Naive thymus-derived CD4-positive, alpha-beta T cell (primary cell): Measurements from ENCODE around the gene ACOX1. TPM values are rescaled to one million over a fixed set of nuclear protein-coding genes. Genes with fewer than 3 reads are reported as not detected.

Source experiments
- ATAC-seq: fragments of 150-1000 bp; cut with Tn5 transposase; 2 replicates; pipeline ENCODE4 v1.10.0; 2021; ENCODE audit warnings: mild to moderate bottlenecking, moderate library complexity
- CTCF ChIA-PET: fragments of 350-600 bp; sonication (Branson Sonifier 250); formaldehyde crosslinking; loops from one replicate; lab custom pipeline; 2021; ENCODE audit warnings: antibody characterized with exemption; lab: Charles Lee
- POLR2A ChIA-PET: fragments of 350-600 bp; sonication (Branson Sonifier 250); formaldehyde crosslinking; loops from one replicate; lab custom pipeline; 2021; ENCODE audit warnings: antibody characterized with exemption, inconsistent platforms; lab: Charles Lee
- DNase-seq, 9 donors: peaks; one replicate each; pipeline versions ENCODE4 v3.0.0 to v3.0.0-alpha.2; 2020 to 2022; ENCODE audit warnings: mixed read lengths in 1 of 9
- H3K27ac ChIP-seq: one replicate; pipeline ENCODE4 v1.7.0; 2013; ENCODE audit warnings: mild to moderate bottlenecking, low read depth, low read length, moderate library complexity
- H3K27me3 ChIP-seq, 2 donors: one replicate each; pipeline ENCODE4 v1.7.0; 2013; ENCODE audit warnings: low read length in 2 of 2, mild to moderate bottlenecking in 2 of 2, moderate library complexity in 2 of 2; ENCODE audit not compliant: control insufficient read depth in 2 of 2, insufficient read depth in 2 of 2
- H3K36me3 ChIP-seq, 3 experiments: 1 replicate in 2 of 3; 2 replicates in 1 of 3; pipeline ENCODE4 v1.7.0; 2013; ENCODE audit warnings: low read length in 3 of 3, mild to moderate bottlenecking in 3 of 3, moderate library complexity in 1 of 3; ENCODE audit not compliant: insufficient read depth in 3 of 3, control insufficient read depth in 2 of 3
- H3K4me1 ChIP-seq, 2 donors: one replicate each; pipeline ENCODE4 v1.7.0; 2013; ENCODE audit warnings: low read length in 2 of 2, mild to moderate bottlenecking in 2 of 2, moderate library complexity in 1 of 2; ENCODE audit not compliant: control insufficient read depth in 2 of 2, insufficient read depth in 2 of 2
- H3K4me3 ChIP-seq: 2 replicates; pipeline ENCODE4 v1.7.0; 2013; ENCODE audit warnings: mild to moderate bottlenecking, low read length
- H3K9me3 ChIP-seq, 3 experiments: 1 replicate in 2 of 3; 2 replicates in 1 of 3; pipeline ENCODE4 v1.7.0; 2013; ENCODE audit warnings: low read length in 3 of 3; ENCODE audit not compliant: control insufficient read depth in 2 of 3
- H3K27ac Mint-ChIP-seq, 9 donors: one replicate each; pipeline ENCODE4 v1.8.0; 2020 to 2022; ENCODE audit warnings: mixed read lengths in 9 of 9, mild to moderate bottlenecking in 8 of 9, moderate library complexity in 5 of 9, inconsistent platforms in 2 of 9
- H3K27me3 Mint-ChIP-seq, 5 donors: one replicate each; pipeline ENCODE4 v1.8.0; 2021 to 2022; ENCODE audit warnings: mixed read lengths in 5 of 5, mild to moderate bottlenecking in 1 of 5
- H3K36me3 Mint-ChIP-seq, 5 donors: one replicate each; pipeline ENCODE4 v1.8.0; 2020 to 2022; ENCODE audit warnings: mixed read lengths in 5 of 5, mild to moderate bottlenecking in 3 of 5, inconsistent platforms in 1 of 5
- H3K4me1 Mint-ChIP-seq, 7 donors: one replicate each; pipeline ENCODE4 v1.8.0; 2020 to 2022; ENCODE audit warnings: mixed read lengths in 7 of 7, mild to moderate bottlenecking in 3 of 7, inconsistent platforms in 1 of 7
- H3K4me3 Mint-ChIP-seq, 10 donors: one replicate each; pipeline ENCODE4 v1.8.0; 2020 to 2022; ENCODE audit warnings: mild to moderate bottlenecking in 10 of 10, mixed read lengths in 10 of 10, moderate library complexity in 6 of 10, inconsistent platforms in 2 of 10
- H3K9me3 Mint-ChIP-seq, 11 donors: one replicate each; pipeline ENCODE4 v1.8.0; 2020 to 2022; ENCODE audit warnings: mixed read lengths in 11 of 11, mild to moderate bottlenecking in 4 of 11, inconsistent platforms in 1 of 11, moderate library complexity in 1 of 11
- intact Hi-C, 2 donors: fragments of 100-400 bp; cut with micrococcal nuclease; formaldehyde crosslinking; loops; one replicate each; pipeline ENCODE4 v1.15.1; 2023
- polyA plus RNA-seq, 2 donors: library from polyadenylated mRNA; unstranded; fragments of 300-500 nt; fragmentation: Illumina TruSeq; gene quantifications; one replicate each; pipeline ENCODE4 v1.2.3, GENCODE V29; 2021
- total RNA-seq, 6 experiments: library from RNA in 5 of 6; stranded (reverse) in 5 of 6; gene quantifications; 1 replicate in 5 of 6; 2 replicates in 1 of 6; pipeline ENCODE4 v1.2.3 and lab custom pipeline; 2021 to 2026

Gene ACOX1
- total and polyA plus RNA-seq, 7 experiments from 2014 or later: 12.5 to 35.0 (median 30.9) TPM

DNA sequence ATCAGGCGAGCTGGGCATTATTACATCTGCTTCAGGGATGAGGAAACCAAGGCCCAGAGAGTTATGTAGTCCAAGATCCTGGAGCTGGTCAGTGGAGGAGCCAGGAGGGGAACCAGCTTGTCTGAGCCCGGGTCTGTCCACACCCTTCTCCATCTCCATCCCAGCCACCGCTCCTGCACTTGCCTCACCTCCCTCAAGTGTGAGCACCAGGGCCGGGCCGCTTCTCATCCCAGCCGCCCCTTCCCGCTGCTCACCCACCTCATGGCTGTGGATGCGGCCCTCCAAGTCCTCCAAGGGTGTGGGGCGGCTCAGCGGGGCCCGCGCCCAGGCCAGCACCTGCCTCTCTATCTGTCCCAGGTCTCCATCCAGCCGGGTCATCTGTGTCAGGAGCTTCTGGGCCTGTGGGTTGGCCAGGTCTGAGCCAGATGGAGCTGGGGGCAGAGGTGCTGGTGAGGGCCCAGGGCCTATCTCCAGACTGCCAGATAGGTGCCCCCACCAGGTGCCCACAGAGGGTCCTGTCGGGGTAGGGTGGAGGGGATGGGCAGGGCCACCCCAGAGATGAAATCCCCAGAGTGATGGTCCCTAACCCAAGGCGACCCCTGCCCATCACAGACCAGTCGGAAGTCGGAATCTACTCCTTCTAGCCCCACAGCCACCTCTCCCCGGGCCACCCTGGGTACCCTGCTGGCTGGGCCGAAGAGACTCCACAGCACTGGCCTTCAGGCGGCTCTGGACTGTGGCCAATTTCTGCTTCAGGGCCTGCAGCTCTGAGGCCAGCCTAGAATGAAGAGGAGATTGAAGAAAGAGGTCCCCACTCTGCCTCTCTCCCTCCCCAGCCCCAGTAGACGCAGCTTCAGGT is 38.7 kb upstream of the ACOX1 start:
- no peaks in the 10 kb centered on the region for H3K27me3 ChIP-seq
- DNase-seq (no peak), ATAC-seq (no peak)
- H3K36me3 Mint-ChIP-seq: no peaks in the 10 kb centered on the region
- peaks cover 0 to 1% (median 0%) of the 10 kb centered on the region in 11 donors for H3K9me3 Mint-ChIP-seq
- CTCF ChIA-PET: interaction anchor here (0.6 to 1.7 kb wide), 5 partner anchors 15 to 1083 kb away, joined by 3 to 6 read pairs (median 5); no protein-coding TSS in a partner anchor
- no peak overlapping the region for H3K4me3 Mint-ChIP-seq
- no peak overlapping the region for H3K27ac ChIP-seq
- H3K27me3 Mint-ChIP-seq: peaks cover 0 to 3% (median 0%) of the 10 kb centered on the region in 5 donors
- peak overlapping the region in 1 of 9 donors; percentile 36 for H3K27ac Mint-ChIP-seq
- no peaks in the 10 kb centered on the region for H3K9me3 ChIP-seq
- peaks cover 0 to 13% (median 9%) of the 10 kb centered on the region in 7 donors for H3K4me1 Mint-ChIP-seq
- peaks cover 3 to 5% of the 10 kb centered on the region in 2 donors for H3K4me1 ChIP-seq
- intact Hi-C loops: no loop called here
- POLR2A ChIA-PET: interaction anchor here (1.0 to 1.3 kb wide), 2 partner anchors 12 to 86 kb away, joined by 3 read pairs; no protein-coding TSS in a partner anchor
- H3K36me3 ChIP-seq: no peaks in the 10 kb centered on the region
- no peak overlapping the region for H3K4me3 ChIP-seq

DNA sequence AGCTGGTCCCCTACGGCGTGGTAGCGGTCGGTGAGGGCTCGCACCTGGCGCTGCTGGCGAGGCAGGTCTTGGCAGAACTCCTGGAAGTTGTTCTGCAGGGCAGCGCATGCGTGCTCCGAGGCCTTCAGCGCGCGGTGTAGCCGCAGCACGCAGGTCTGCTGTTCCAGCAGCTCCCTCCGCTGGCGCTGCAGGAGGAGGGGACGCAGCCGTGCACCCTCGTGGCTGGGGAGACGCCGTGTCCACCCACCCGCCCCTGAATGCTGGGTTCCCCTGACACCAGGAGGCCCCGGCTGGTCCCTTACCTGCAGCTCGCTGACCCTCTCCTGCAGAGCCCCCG is 35.9 kb upstream of the ACOX1 start:
- DNase-seq (no peak), ATAC-seq (no peak)
- CTCF ChIA-PET: interaction anchor here (0.6 to 2.4 kb wide), 35 partner anchors 9 to 285 kb away, joined by 3 to 19 read pairs (median 5); partner anchors contain the start of gene EXOC7
- no peaks in the 10 kb centered on the region for H3K27me3 ChIP-seq
- Mint-ChIP-seq H3K27me3 (no peaks in the 10 kb centered on the region), H3K36me3 (no peaks in the 10 kb centered on the region), H3K9me3 (peaks cover 0 to 1% (median 0%) of the 10 kb centered on the region in 11 donors), H3K27ac (no peak overlapping the region), H3K4me3 (no peak overlapping the region), H3K4me1 (peaks cover 0 to 11% (median 8%) of the 10 kb centered on the region in 7 donors)
- H3K36me3 ChIP-seq: no peaks in the 10 kb centered on the region
- intact Hi-C loops: loop anchor here (1.0 kb wide), 7 partner anchors 14 to 264 kb away; partner anchors contain the start of genes EXOC7 (in 1 of the 2) and SRP68 (in 1 of the 2)
- peaks cover 3 to 5% of the 10 kb centered on the region in 2 donors for H3K4me1 ChIP-seq
- no peaks in the 10 kb centered on the region for H3K9me3 ChIP-seq
- no peak overlapping the region for H3K4me3 ChIP-seq
- no peak overlapping the region for H3K27ac ChIP-seq
- POLR2A ChIA-PET: interaction anchor here (0.6 to 2.2 kb wide), 5 partner anchors 14 to 250 kb away, joined by 3 to 11 read pairs (median 7); partner anchors contain the start of genes EXOC7 and SRP68

DNA sequence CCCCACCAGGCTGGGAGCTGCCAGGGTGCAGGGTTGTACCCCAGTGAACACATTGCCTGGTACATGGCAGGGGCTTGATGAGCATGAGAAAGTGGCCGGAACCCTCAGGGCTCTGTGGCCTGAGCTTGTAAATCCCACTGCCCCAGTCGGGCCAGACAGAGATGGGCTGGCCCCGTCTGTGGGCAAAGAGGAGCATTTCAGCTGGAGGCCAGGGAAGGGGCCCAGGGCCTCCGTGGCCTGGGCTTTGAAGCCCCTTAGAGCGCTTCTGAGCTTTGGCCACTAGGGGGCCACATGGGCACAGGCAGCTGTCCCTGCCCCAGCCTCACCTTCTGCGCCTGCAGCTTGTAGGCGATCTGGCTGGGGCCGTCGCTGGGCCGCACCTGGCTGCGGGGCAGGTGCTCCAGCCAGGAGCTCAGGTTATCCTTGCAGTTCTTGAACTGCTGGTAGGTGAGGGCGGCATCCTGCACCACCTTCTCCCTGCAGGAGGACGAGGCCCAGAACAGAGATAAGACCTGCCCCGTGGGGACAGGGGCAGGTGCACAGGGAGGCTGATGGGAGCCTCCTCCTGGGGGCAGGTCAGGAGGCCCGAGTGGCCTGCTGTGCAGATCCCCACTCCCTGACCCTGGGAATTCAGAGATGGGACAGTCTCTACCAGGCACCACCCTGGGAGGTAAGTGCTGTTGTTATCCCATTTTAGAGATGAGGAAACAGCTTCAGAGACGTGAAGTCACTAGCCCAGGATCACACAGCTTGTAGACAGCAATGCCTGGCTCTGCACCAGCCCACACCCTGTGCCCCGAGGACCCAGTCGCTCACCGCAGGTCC is 35.3 kb upstream of the ACOX1 start:
- intact Hi-C loops: loop anchor here (1.0 kb wide), 7 partner anchors 15 to 265 kb away; partner anchors contain the start of genes EXOC7 (in 1 of the 2) and SRP68 (in 1 of the 2)
- Histone ChIP-seq H3K9me3 (no peaks in the 10 kb centered on the region), H3K4me1 (peaks cover 3 to 5% of the 10 kb centered on the region in 2 donors), H3K4me3 (no peak overlapping the region), H3K27me3 (no peaks in the 10 kb centered on the region), H3K36me3 (no peaks in the 10 kb centered on the region), H3K27ac (no peak overlapping the region)
- Mint-ChIP-seq H3K27ac (peak overlapping the region in 5 of 9 donors; percentile 33 to 62 (median 40)), H3K4me1 (peaks cover 0 to 11% (median 8%) of the 10 kb centered on the region in 7 donors), H3K27me3 (no peaks in the 10 kb centered on the region), H3K4me3 (peak overlapping the region in 3 of 10 donors; percentile 40 to 68 (median 49)), H3K36me3 (no peaks in the 10 kb centered on the region), H3K9me3 (peaks cover 0 to 1% (median 0%) of the 10 kb centered on the region in 11 donors)
- ChIA-PET CTCF (interaction anchor here (0.6 to 2.4 kb wide), 47 partner anchors 9 to 384 kb away, joined by 3 to 19 read pairs (median 4); partner anchors contain the start of genes CDK3, EXOC7 and WBP2), POLR2A (interaction anchor here (0.6 to 2.2 kb wide), 11 partner anchors 15 to 1436 kb away, joined by 3 to 11 read pairs (median 3); partner anchors contain the start of genes EXOC7 and SRP68)
- ATAC-seq (peak; percentile 96), DNase-seq (peak; percentile 62 to 85 (median 77))

DNA sequence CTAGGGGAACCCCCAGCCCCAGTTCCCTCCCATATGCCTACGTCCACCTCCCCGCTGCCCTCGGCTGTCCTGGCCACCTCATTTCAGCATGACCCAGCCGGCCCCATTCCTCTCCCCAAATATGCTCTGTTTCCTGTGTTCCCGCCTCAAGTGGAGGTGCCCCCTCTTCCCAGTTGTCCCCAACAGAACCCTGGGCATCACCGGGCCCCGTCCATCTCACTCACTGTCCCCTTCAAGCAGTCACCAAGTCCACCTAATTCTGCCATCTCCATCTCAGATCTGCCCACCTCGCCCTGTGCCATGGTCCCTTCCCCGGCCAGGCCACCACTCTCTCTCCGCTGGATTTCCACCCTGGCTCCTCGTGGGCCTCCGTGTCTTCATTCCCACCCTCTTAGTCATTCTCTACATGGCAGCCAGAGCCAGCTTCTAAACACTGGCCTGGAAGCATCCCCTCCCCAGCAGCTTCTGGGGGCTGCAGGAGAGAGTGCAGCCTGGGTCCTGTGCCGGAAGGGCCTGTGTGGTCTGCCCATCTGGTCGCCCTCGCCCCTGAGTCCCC is 34.5 kb upstream of the ACOX1 start:
- H3K4me1 Mint-ChIP-seq: peaks cover 0 to 11% (median 8%) of the 10 kb centered on the region in 7 donors
- Histone ChIP-seq H3K27me3 (no peaks in the 10 kb centered on the region), H3K4me3 (no peak overlapping the region), H3K4me1 (peaks cover 3 to 5% of the 10 kb centered on the region in 2 donors), H3K9me3 (no peaks in the 10 kb centered on the region), H3K27ac (no peak overlapping the region), H3K36me3 (no peaks in the 10 kb centered on the region)
- ATAC-seq: no peak
- no peak overlapping the region for H3K4me3 Mint-ChIP-seq
- peak overlapping the region in 3 of 9 donors; percentile 36 to 59 (median 40) for H3K27ac Mint-ChIP-seq
- H3K9me3 Mint-ChIP-seq: no peaks in the 10 kb centered on the region
- H3K27me3 Mint-ChIP-seq: no peaks in the 10 kb centered on the region
- CTCF ChIA-PET: interaction anchor here (0.8 to 2.4 kb wide), 36 partner anchors 8 to 385 kb away, joined by 3 to 19 read pairs (median 5); partner anchors contain the start of genes CDK3, EXOC7 and WBP2
- no peak for DNase-seq
- POLR2A ChIA-PET: interaction anchor here (0.6 to 2.2 kb wide), 6 partner anchors 19 to 1437 kb away, joined by 3 to 11 read pairs (median 4); partner anchors contain the start of genes EXOC7 and SRP68
- intact Hi-C loops: no loop called here
- no peaks in the 10 kb centered on the region for H3K36me3 Mint-ChIP-seq

DNA sequence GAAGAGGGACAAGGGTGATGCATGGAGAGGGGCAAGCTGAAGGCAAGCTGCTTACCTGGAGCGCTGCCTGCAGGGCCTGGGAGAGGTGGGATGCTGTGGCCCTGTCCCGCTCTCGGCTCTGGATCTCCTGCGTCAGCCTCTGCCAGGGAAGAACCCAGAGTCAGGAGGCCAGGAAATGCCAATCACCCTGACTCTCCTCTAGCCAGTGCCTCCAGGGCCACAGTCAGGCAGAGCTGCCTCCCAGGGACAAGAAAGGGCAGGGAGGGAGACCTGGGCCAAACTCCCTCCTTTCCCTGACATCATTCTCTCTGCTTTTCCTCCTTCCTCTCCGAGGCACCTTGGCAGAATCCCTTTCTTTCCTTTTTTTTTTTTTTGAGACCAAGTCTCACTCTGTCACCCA is 33.0 kb upstream of the ACOX1 start:
- Histone ChIP-seq H3K4me1 (peaks cover 3 to 5% of the 10 kb centered on the region in 2 donors), H3K9me3 (no peaks in the 10 kb centered on the region), H3K27me3 (no peaks in the 10 kb centered on the region), H3K36me3 (no peaks in the 10 kb centered on the region), H3K27ac (no peak overlapping the region), H3K4me3 (no peak overlapping the region)
- Mint-ChIP-seq H3K4me1 (peaks cover 0 to 11% (median 8%) of the 10 kb centered on the region in 7 donors), H3K36me3 (no peaks in the 10 kb centered on the region), H3K27ac (no peak overlapping the region), H3K27me3 (no peaks in the 10 kb centered on the region), H3K4me3 (no peak overlapping the region), H3K9me3 (no peaks in the 10 kb centered on the region)
- intact Hi-C loops: no loop called here
- ChIA-PET CTCF (interaction anchor here (0.6 to 3.5 kb wide), 5 partner anchors 11 to 386 kb away, joined by 3 to 12 read pairs (median 3); partner anchors contain the start of gene CDK3), POLR2A (interaction anchor here (1.0 to 1.2 kb wide), 3 partner anchors 92 to 373 kb away, joined by 3 to 4 read pairs (median 3); partner anchors contain the start of gene SPHK1)
- no peak for DNase-seq
- no peak for ATAC-seq
